Right cardiac atrium (tissue), 5 donors: ENCODE measurements around the gene MAT1A. TPM values are rescaled to one million over a fixed set of nuclear protein-coding genes. Genes with fewer than 3 reads are reported as not detected.

Experiments used
- ATAC-seq, 2 donors: fragments of 200-7000 bp; cut with Tn5 transposase; one replicate each; pipeline versions ENCODE4 v1.8.0 to v1.9.1; 2020; ENCODE audit warnings: moderate library complexity in 2 of 2, mild to moderate bottlenecking in 1 of 2
- DNase-seq, 3 donors: peaks; one replicate each; pipeline ENCODE4 v3.0.0-alpha.2; 2020
- H3K27ac ChIP-seq: one replicate; pipeline ENCODE4 v1.5.1; 2013; ENCODE audit warnings: mild to moderate bottlenecking, low read length, control low read depth, moderate library complexity
- H3K27me3 ChIP-seq: one replicate; pipeline ENCODE4 v1.6.1; 2013; ENCODE audit not compliant: control insufficient read depth, insufficient read depth
- H3K4me1 ChIP-seq: one replicate; pipeline ENCODE4 v1.6.1; 2013; ENCODE audit warnings: low read length; ENCODE audit not compliant: control insufficient read depth, insufficient read depth
- H3K4me3 ChIP-seq: one replicate; pipeline ENCODE4 v1.5.1; 2013; ENCODE audit warnings: low read length, control low read depth
- H3K9me3 ChIP-seq: one replicate; pipeline ENCODE4 v1.6.1; 2013; ENCODE audit warnings: low read length; ENCODE audit not compliant: control insufficient read depth
- WGBS: extraction: QIAGEN DNeasy Blood & Tissue Kit; methylation state at CpG from one replicate; pipeline ENCODE4 v1.1.7; 2013; 5-methylcytosine and 5-hydroxymethylcytosine counted together
- intact Hi-C, 4 donors: fragments of 100-400 bp; cut with DNase I; formaldehyde crosslinking; loops; one replicate each; pipeline versions ENCODE4 v1.11.0 to v1.14.0; 2022 to 2023
- long read RNA-seq, 4 donors: library from polyadenylated mRNA; unstranded; transcript quantifications; one replicate each; pipeline ENCODE4 v2.0.0, GENCODE V29; 2020 to 2021
- polyA plus RNA-seq: library from polyadenylated mRNA; stranded (reverse); fragments of 200-250 nt; gene quantifications from one replicate; pipeline ENCODE4 v1.2.3, GENCODE V29; 2013
- total RNA-seq, 4 donors: library from RNA; stranded (reverse); fragmentation: NEBNext Ultra II Directional; extraction: Animal tissue kit (Norgen Biotek cat#: 25700); gene quantifications; one replicate each; pipeline ENCODE4 v1.2.1, GENCODE V29; 2021
- donor health status: healthy with polysubstance abuse.
- donor health status: DM: no; HTN: yes; CAD: no.
- donor health status: DM: no; HTN: no; CAD: no.
- donor health status: DM: no; HTN: yes; CAD: no; lungs with severe emphysema.
- donor health status: DM: yes; HTN: yes; CAD: no.

Gene MAT1A
- total RNA-seq, result under 1 TPM in 3 of 4 donors, not detected in 1; 0.09 to 0.25 (median 0.20) TPM
- polyA plus RNA-seq, result 0.11 TPM
- long read RNA-seq, donor 1, result 0 reads
- long read RNA-seq, donor 2, result 0 reads
- long read RNA-seq, donor 3, result 0 reads
- long read RNA-seq, donor 4, result 0 reads

GRCh38 chr10:80289451-80290287 is at the start of gene MAT1A:
Gene MAT1A (minus strand): TSS chr10:80289658. CDS start chr10:80289423, 235 bp downstream.
- no peak within 1 kb of the TSS for H3K27ac ChIP-seq
- intact Hi-C loops, result no loop called here
- no peak within 1 kb of the TSS for H3K4me3 ChIP-seq
- H3K27me3 ChIP-seq, result no peaks in the 10 kb centered on the region
- WGBS, result 24% methylated on average over 9 of the region's 9 CpGs
- ATAC-seq (peak; percentile 42 to 63), DNase-seq (no peak)
- no peaks in the 10 kb centered on the region for H3K9me3 ChIP-seq
- no peaks in the 10 kb centered on the region for H3K4me1 ChIP-seq

GRCh38 chr10:80333983-80334382 is 44.5 kb upstream of the MAT1A start:
- no peak for DNase-seq
- Histone ChIP-seq H3K27ac (no peak overlapping the region), H3K4me1 (no peaks in the 10 kb centered on the region), H3K4me3 (no peak overlapping the region), H3K27me3 (no peaks in the 10 kb centered on the region), H3K9me3 (no peaks in the 10 kb centered on the region)
- intact Hi-C loops, result no loop called here
- WGBS, result 97% methylated on average over 1 of the region's 1 CpG
- ATAC-seq, result peak; percentile 45 to 52

GRCh38 chr10:80324891-80325364 is 35.5 kb upstream of the MAT1A start:
- ATAC-seq (no peak), DNase-seq (no peak)
- no peaks in the 10 kb centered on the region for H3K9me3 ChIP-seq
- H3K27ac ChIP-seq, result no peak overlapping the region
- H3K4me1 ChIP-seq, result no peaks in the 10 kb centered on the region
- H3K27me3 ChIP-seq, result no peaks in the 10 kb centered on the region
- H3K4me3 ChIP-seq, result no peak overlapping the region
- intact Hi-C loops, result no loop called here
- WGBS, result 63% methylated on average over 6 of the region's 6 CpGs

DNA sequence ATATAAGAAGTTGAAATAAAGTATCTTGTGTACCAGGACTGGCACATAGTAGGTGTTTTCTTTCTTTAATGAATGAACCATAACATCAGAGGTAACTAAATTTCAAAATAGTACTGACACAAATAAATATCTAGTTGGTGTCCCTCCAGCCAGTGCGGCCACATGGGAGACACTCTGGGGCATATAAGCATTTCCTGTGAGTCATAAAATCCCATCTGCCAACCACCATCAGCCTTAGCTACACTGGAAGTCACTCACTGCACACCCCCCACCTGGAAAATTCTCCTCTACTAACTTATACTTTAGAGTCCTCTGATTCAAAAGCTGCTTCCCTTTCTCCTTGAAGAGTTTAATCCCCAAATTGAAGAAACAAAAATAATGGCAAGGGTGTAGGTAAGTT is 34.6 kb upstream of the MAT1A start:
- intact Hi-C loops, result no loop called here
- ATAC-seq, result no peak

DNA sequence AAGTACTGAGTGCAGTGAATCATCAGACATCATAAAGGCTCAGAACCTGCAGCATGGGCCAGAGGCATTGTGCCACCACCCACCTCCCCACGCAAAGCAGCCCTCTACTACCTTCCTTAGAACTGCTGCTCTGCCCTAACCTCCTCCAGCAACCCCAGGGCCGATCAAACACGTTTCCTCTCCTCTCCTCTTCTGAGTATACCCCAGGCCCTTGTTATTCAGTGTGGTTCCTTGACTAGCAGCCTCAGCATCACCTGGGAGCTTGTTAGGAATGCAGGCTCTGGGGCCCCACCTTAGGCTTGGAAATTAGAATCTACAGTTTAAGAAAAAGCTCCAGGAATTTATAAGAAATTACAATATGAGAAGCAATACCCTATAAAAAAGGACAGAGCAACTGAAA is 33.9 kb upstream of the MAT1A start:
- intact Hi-C loops, result no loop called here
- no peak for DNase-seq
- no peaks in the 10 kb centered on the region for H3K4me1 ChIP-seq
- no peaks in the 10 kb centered on the region for H3K9me3 ChIP-seq
- H3K4me3 ChIP-seq, result no peak overlapping the region
- H3K27ac ChIP-seq, result no peak overlapping the region
- 55% methylated on average over 3 of the region's 3 CpGs for WGBS
- no peaks in the 10 kb centered on the region for H3K27me3 ChIP-seq
- no peak for ATAC-seq

More for the DNA sequence above, 34.6 kb upstream of the MAT1A start:
- Histone ChIP-seq H3K27me3 (no peaks in the 10 kb centered on the region), H3K4me3 (no peak overlapping the region), H3K4me1 (no peaks in the 10 kb centered on the region), H3K9me3 (no peaks in the 10 kb centered on the region), H3K27ac (no peak overlapping the region)
- DNase-seq, result no peak
- 44% methylated on average over 1 of the region's 1 CpG for WGBS

- ATAC-seq, result no peak
Observed at GRCh38 chr10:80322711-80323110, 33.3 kb upstream of the MAT1A start.

DNA sequence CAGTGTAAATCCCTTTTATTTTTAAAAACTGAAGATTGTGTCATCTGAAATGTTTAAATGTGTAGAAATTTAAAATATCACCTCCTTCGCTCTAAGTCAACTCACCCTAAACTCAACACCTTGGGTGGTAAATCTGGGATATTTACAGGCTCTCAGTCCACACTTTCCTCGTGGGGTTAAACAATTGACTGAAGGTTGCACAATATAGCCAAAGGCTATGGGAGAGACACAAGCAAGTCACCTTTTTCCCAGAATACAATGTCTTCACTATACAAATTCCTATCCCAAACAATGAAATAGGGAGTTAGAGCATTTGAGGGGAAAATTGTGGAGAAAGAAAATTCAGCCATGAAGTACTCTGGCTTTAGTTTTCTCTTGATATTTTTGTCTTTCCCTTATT is 32.7 kb upstream of the MAT1A start:
- intact Hi-C loops, result no loop called here
- Histone ChIP-seq H3K27me3 (no peaks in the 10 kb centered on the region), H3K9me3 (no peaks in the 10 kb centered on the region), H3K4me3 (no peak overlapping the region), H3K27ac (no peak overlapping the region), H3K4me1 (no peaks in the 10 kb centered on the region)
- ATAC-seq, result no peak
- WGBS, result 81% methylated on average over 2 of the region's 2 CpGs
- no peak for DNase-seq

More at GRCh38 chr10:80322711-80323110, 33.3 kb upstream of the MAT1A start:
- 52% methylated on average over 1 of the region's 1 CpG for WGBS
- H3K9me3 ChIP-seq, result no peaks in the 10 kb centered on the region
- H3K27ac ChIP-seq, result no peak overlapping the region
- intact Hi-C loops, result no loop called here
- no peaks in the 10 kb centered on the region for H3K4me1 ChIP-seq
- H3K27me3 ChIP-seq, result no peaks in the 10 kb centered on the region
- H3K4me3 ChIP-seq, result no peak overlapping the region
- no peak for DNase-seq

- DNase-seq (no peak), ATAC-seq (no peak)
- intact Hi-C loops, result no loop called here
- Histone ChIP-seq H3K9me3 (no peaks in the 10 kb centered on the region), H3K27me3 (no peaks in the 10 kb centered on the region), H3K4me1 (no peaks in the 10 kb centered on the region), H3K27ac (no peak overlapping the region), H3K4me3 (no peak overlapping the region)
- 89% methylated on average over 5 of the region's 5 CpGs for WGBS
Observed at GRCh38 chr10:80321183-80321582, 31.7 kb upstream of the MAT1A start.

GRCh38 chr10:80320377-80320776 is 30.9 kb upstream of the MAT1A start:
- Histone ChIP-seq H3K4me3 (no peak overlapping the region), H3K27ac (no peak overlapping the region), H3K27me3 (no peaks in the 10 kb centered on the region), H3K4me1 (no peaks in the 10 kb centered on the region), H3K9me3 (no peaks in the 10 kb centered on the region)
- intact Hi-C loops, result no loop called here
- ATAC-seq, result no peak
- no peak for DNase-seq

GRCh38 chr10:80319725-80320290 is 30.4 kb upstream of the MAT1A start:
- DNase-seq, result no peak

DNA sequence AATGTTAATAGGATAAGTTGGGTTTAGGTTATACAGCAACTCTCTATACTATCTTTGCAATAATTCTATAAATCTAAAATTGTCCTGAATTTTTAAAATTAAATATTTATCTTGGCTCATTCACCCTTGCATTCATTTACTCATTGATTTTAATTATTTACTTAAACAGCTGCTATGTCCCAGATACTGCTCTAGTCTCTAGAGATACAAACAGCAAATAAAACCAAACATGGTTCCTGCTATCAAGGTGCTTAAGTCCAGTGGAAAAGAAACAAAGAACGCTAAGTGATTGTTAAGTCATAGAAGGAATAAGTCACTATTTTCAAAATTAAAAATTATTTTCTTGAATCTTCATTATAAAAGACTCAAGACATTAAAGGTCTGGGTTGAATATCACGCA is 29.9 kb upstream of the MAT1A start:
- intact Hi-C loops, result no loop called here
- H3K4me3 ChIP-seq, result no peak overlapping the region
- ATAC-seq (no peak), DNase-seq (no peak)
- H3K27ac ChIP-seq, result no peak overlapping the region
- 89% methylated on average over 2 of the region's 2 CpGs for WGBS
- no peaks in the 10 kb centered on the region for H3K27me3 ChIP-seq
- H3K9me3 ChIP-seq, result no peaks in the 10 kb centered on the region
- no peaks in the 10 kb centered on the region for H3K4me1 ChIP-seq

More at GRCh38 chr10:80319725-80320290, 30.4 kb upstream of the MAT1A start:
- H3K27ac ChIP-seq, result no peak overlapping the region
- H3K4me1 ChIP-seq, result no peaks in the 10 kb centered on the region
- no peaks in the 10 kb centered on the region for H3K9me3 ChIP-seq
- intact Hi-C loops, result no loop called here
- no peak overlapping the region for H3K4me3 ChIP-seq
- WGBS, result 97% methylated on average over 2 of the region's 2 CpGs
- ATAC-seq, result no peak
- H3K27me3 ChIP-seq, result no peaks in the 10 kb centered on the region
